Left ventricle myocardium superior (tissue), 1 donor: Measurements from ENCODE around the gene RRP8. TPM values are rescaled to one million over a fixed set of nuclear protein-coding genes. Genes with fewer than 3 reads are reported as not detected.

Source experiments
- ATAC-seq: fragments of 200-7000 bp; cut with Tn5 transposase; one replicate; pipeline ENCODE4 v1.9.1; 2020; ENCODE audit warnings: mild to moderate bottlenecking, moderate library complexity
- DNase-seq: peaks from one replicate; pipeline ENCODE4 v3.0.0-alpha.2; 2020
- intact Hi-C: fragments of 100-400 bp; cut with micrococcal nuclease; formaldehyde crosslinking; loops from one replicate; pipeline ENCODE4 v1.11.0; 2022
- total RNA-seq: library from RNA; stranded (reverse); fragmentation: NEBNext Ultra II Directional; extraction: Animal tissue kit (Norgen Biotek cat#: 25700); gene quantifications from one replicate; pipeline ENCODE4 v1.2.1, GENCODE V29; 2021
- donor health status: DM: no; HTN: yes; CAD: no; lungs with severe emphysema.

The RRP8 gene
- total RNA-seq, 1 donor from 2014 or later, result 22.1 TPM

- intact Hi-C loops, result no loop called here
- ATAC-seq, result peak; percentile 78
- no peak for DNase-seq
These were observed 26.7 kb downstream of the RRP8 start for GRCh38 chr11:6576471-6577373.

- intact Hi-C loops, result no loop called here
- ATAC-seq, result no peak
- no peak for DNase-seq
These were observed 28.4 kb downstream of the RRP8 start for GRCh38 chr11:6574816-6575715.

GRCh38 chr11:6572215-6572614, 31.2 kb downstream of the RRP8 start:
- DNase-seq (no peak), ATAC-seq (no peak)
- intact Hi-C loops, result no loop called here

- ATAC-seq (no peak), DNase-seq (no peak)
- intact Hi-C loops, result no loop called here
These were observed 31.9 kb downstream of the RRP8 start for GRCh38 chr11:6571434-6572008.

- no peak for DNase-seq
- intact Hi-C loops, result no loop called here
- peak; percentile 3 for ATAC-seq
These were observed 32.6 kb downstream of the RRP8 start for GRCh38 chr11:6570691-6571427.

GRCh38 chr11:6569706-6570105, 33.7 kb downstream of the RRP8 start:
- no peak for DNase-seq
- intact Hi-C loops, result no loop called here
- no peak for ATAC-seq

GRCh38 chr11:6568191-6568918, 35.1 kb downstream of the RRP8 start:
- peak; percentile 46 for ATAC-seq
- DNase-seq, result peak; percentile 57
- intact Hi-C loops, result no loop called here

- ATAC-seq (peak; percentile 66), DNase-seq (no peak)
- intact Hi-C loops, result no loop called here
These were observed 36.1 kb downstream of the RRP8 start for GRCh38 chr11:6567371-6567745.

GRCh38 chr11:6566704-6567370, 36.6 kb downstream of the RRP8 start:
- ATAC-seq, result peak; percentile 81
- intact Hi-C loops, result no loop called here
- peak; percentile 53 for DNase-seq

- DNase-seq (no peak), ATAC-seq (no peak)
- intact Hi-C loops, result no loop called here
These were observed 37.3 kb downstream of the RRP8 start for GRCh38 chr11:6565988-6566703.

- DNase-seq, result no peak
- ATAC-seq, result no peak
- intact Hi-C loops, result no loop called here
These were observed 38.1 kb downstream of the RRP8 start for GRCh38 chr11:6565325-6565724.

GRCh38 chr11:6563667-6564066, 39.7 kb downstream of the RRP8 start:
- DNase-seq (no peak), ATAC-seq (no peak)
- intact Hi-C loops, result no loop called here

GRCh38 chr11:6563121-6563619, 40.2 kb downstream of the RRP8 start:
- ATAC-seq (no peak), DNase-seq (no peak)
- intact Hi-C loops, result no loop called here

GRCh38 chr11:6561288-6561687, 42.1 kb downstream of the RRP8 start:
- intact Hi-C loops, result no loop called here
- ATAC-seq (no peak), DNase-seq (no peak)

GRCh38 chr11:6559369-6559768, 44.0 kb downstream of the RRP8 start:
- ATAC-seq, result peak; percentile 58
- intact Hi-C loops, result no loop called here

GRCh38 chr11:6557761-6558674, 45.4 kb downstream of the RRP8 start:
- intact Hi-C loops, result no loop called here
- ATAC-seq (peak; percentile 93), DNase-seq (peak; percentile 78)

More at GRCh38 chr11:6559369-6559768, 44.0 kb downstream of the RRP8 start:
- no peak for DNase-seq
